H1 (cell line): ENCODE measurements around the gene OR56A1.
"Not testable (repeated sequence)": the region's sequence is repeated elsewhere in the genome, so short reads cannot be mapped to it uniquely, and the experiment has no call there.

ENCODE experiments used
- CTCF ChIP-seq, 3 experiments: IDR thresholded peaks; 1 replicate in 2 of 3; 2 replicates in 1 of 3; pipeline versions ENCODE4 v1.5.1 to v1.6.1; 2011; ENCODE audit warnings: low read length in 3 of 3, mild to moderate bottlenecking in 3 of 3, inconsistent platforms in 2 of 3, low read depth in 1 of 3, moderate library complexity in 1 of 3; ENCODE audit not compliant: insufficient read depth in 1 of 3; ENCODE audit errors: control extremely low read depth in 1 of 3
- EP300 ChIP-seq, 2 experiments: IDR thresholded peaks; 1 replicate in 1 of 2; 2 replicates in 1 of 2; pipeline ENCODE4 v1.6.1; 2011 to 2012; ENCODE audit warnings: low read depth in 2 of 2, low read length in 2 of 2, mild to moderate bottlenecking in 2 of 2, borderline replicate concordance in 1 of 2, inconsistent platforms in 1 of 2, moderate library complexity in 1 of 2
- MAX ChIP-seq: IDR thresholded peaks from 2 replicates; pipeline ENCODE4 v1.6.1; 2012; ENCODE audit warnings: inconsistent platforms
- NRF1 ChIP-seq: IDR thresholded peaks from 2 replicates; pipeline ENCODE4 v1.6.1; 2011; ENCODE audit warnings: mild to moderate bottlenecking, low read depth, low read length, improper control_type of control experiment
- SIN3A ChIP-seq, 2 experiments: IDR thresholded peaks in 1 of 2; conservative IDR thresholded peaks in 1 of 2; 2 replicates each; pipeline ENCODE4 v1.6.1; 2011 to 2012; ENCODE audit warnings: low read length in 2 of 2, improper control_type of control experiment in 1 of 2, low read depth in 1 of 2, mild to moderate bottlenecking in 1 of 2
- SIX5 ChIP-seq: IDR thresholded peaks from 2 replicates; pipeline ENCODE4 v1.6.1; 2011; ENCODE audit warnings: mild to moderate bottlenecking, low read depth, low read length
- SUZ12 ChIP-seq: fragments of 200-600 bp; sonication (generic); IDR thresholded peaks from 2 replicates; pipeline ENCODE4 v1.6.1; 2012; ENCODE audit warnings: mild to moderate bottlenecking, inconsistent platforms, low read length, moderate library complexity, mixed read lengths
- TCF12 ChIP-seq: IDR thresholded peaks from 2 replicates; pipeline ENCODE4 v1.6.1; 2011; ENCODE audit warnings: low read depth, mild to moderate bottlenecking, low read length

- TF ChIP-seq SUZ12; CTCF (IDR thresholded peaks at IDR 0.05; ENCODE audit: control extremely low read depth in 1 of 3, insufficient read depth in 1 of 3, low read depth in 1 of 3, low read length in 3 of 3); MAX; NRF1; SIN3A (conservative IDR thresholded peaks at IDR 0.05 in 1 of 2, IDR thresholded peaks at IDR 0.05 in 1 of 2; ENCODE audit: low read depth in 1 of 2, low read length in 2 of 2); SIX5: not testable (repeated sequence)
- TF ChIP-seq TCF12 (peak; percentile 39; the same call in 1 of the 2 replicates), EP300 (IDR thresholded peaks at IDR 0.05; ENCODE audit: borderline replicate concordance in 1 of 2, low read depth in 2 of 2, low read length in 2 of 2) (peak in 1 of 2 experiments; percentile 95; a peak in 1 of 3 replicates)
Observed at GRCh38 chr11:6076443-6076842, 45.9 kb upstream of the OR56A1 start.
